ENCODE results near the gene SRSF6. TPM values are rescaled to one million over a fixed set of nuclear protein-coding genes. Genes with fewer than 3 reads are reported as not detected.
A peak's percentile ranks its signal among the peaks of the same experiment; 100 is the strongest.

Gene SRSF6
- total and polyA plus RNA-seq, 2 of the 4 experiments (the other 2 are of a cell fraction): 72.4 to 134 TPM

- in situ Hi-C loops (cut with MboI; ENCODE audit: low sequenced_read_pairs) (loop anchor here (10.0 kb wide), 1 partner anchor 636 kb away; no protein-coding TSS in a partner anchor), intact Hi-C loops (cut with micrococcal nuclease) (loop anchor here (2.0 to 10.0 kb wide), 2 partner anchors 56 to 746 kb away; no protein-coding TSS in a partner anchor), dilution Hi-C loops (cut with HindIII; ENCODE audit: low sequenced_read_pairs, unreplicated experiment) (no loop called here)
- H2AFZ ChIP-seq (replicated peaks; ENCODE audit: low read length, poor library complexity): peak overlapping the region; percentile 96
- peak overlapping the region; percentile 54 for H3K4me3 ChIP-seq (ENCODE audit: insufficient read depth, low read depth, low read length)
- ATAC-seq (ENCODE audit: low read depth): peak; percentile 9; the same call in 1 of the 2 replicates
- peak overlapping the region; percentile 95 for H2BK5ac ChIP-seq (ENCODE audit: low read depth, low read length, poor library complexity, severe bottlenecking)
- H3K27me3 ChIP-seq (ENCODE audit: control insufficient read depth, insufficient read depth, low read length): no peaks in the 10 kb centered on the region; the same call in 1 of the 2 replicates
- H3K56ac ChIP-seq (ENCODE audit: extremely low read depth, insufficient read depth, low read length): no peak overlapping the region
- H3K14ac ChIP-seq (replicated peaks; ENCODE audit: low read depth, low read length): peak overlapping the region; percentile 70; the same call in 1 of the 2 replicates
- H3K9ac ChIP-seq (ENCODE audit: low read depth, low read length): peak overlapping the region; percentile 98
- no peak overlapping the region; the same call in 1 of the 2 replicates for H3K18ac ChIP-seq (ENCODE audit: low read depth, low read length)
- peaks cover 4% of the 10 kb centered on the region; the same call in 1 of the 2 replicates for H3K4me1 ChIP-seq (ENCODE audit: control insufficient read depth, insufficient read depth, low read length)
- no peak for TF ChIP-seq USF2 (IDR thresholded peaks at IDR 0.05; ENCODE audit: low read depth, low read length)
- no peak for TF ChIP-seq CEBPB (IDR thresholded peaks at IDR 0.05; ENCODE audit: low read depth, low read length)
- TF ChIP-seq POLR2A (IDR thresholded peaks at IDR 0.05; ENCODE audit: low read depth, low read length): no peak
- TF ChIP-seq ELK1 (IDR thresholded peaks at IDR 0.05; ENCODE audit: borderline replicate concordance, low read depth, low read length): no peak
- no peak for TF ChIP-seq RAD21 (IDR thresholded peaks at IDR 0.05; ENCODE audit: low read length)
- no peak for TF ChIP-seq CTCF (conservative IDR thresholded peaks at IDR 0.05; ENCODE audit: low read depth, low read length)
- no peak for TF ChIP-seq MAFK (IDR thresholded peaks at IDR 0.05; ENCODE audit: low read depth, low read length)
- TF ChIP-seq RFX5 (IDR thresholded peaks at IDR 0.05; ENCODE audit: low read depth, low read length): no peak
- DNase-seq: peak; percentile 21
- H4K20me1 ChIP-seq (ENCODE audit: insufficient read depth, low read length): peaks cover 50% of the 10 kb centered on the region
- H4K8ac ChIP-seq (ENCODE audit: low read depth in 2 of 2, low read length in 2 of 2): peak overlapping the region in 1 of 2 experiments; percentile 97; a peak in 2 of 4 replicates
- ChIA-PET POLR2A (ENCODE audit: unreplicated experiment) (interaction anchor here (0.6 to 0.7 kb wide), 4 partner anchors 16 to 1874 kb away, joined by 4 to 17 read pairs (median 10); no protein-coding TSS in a partner anchor), CTCF (no interaction called here)
- H2BK120ac ChIP-seq (ENCODE audit: low read depth, low read length): no peak overlapping the region
- H3K36me3 ChIP-seq (ENCODE audit: control insufficient read depth, insufficient read depth, low read length): peaks cover 30% of the 10 kb centered on the region
- peak overlapping the region; percentile 100 for H2AK9ac ChIP-seq (replicated peaks; ENCODE audit: low read depth, low read length, poor library complexity)
- no peak overlapping the region for H2BK15ac ChIP-seq (ENCODE audit: low read depth, low read length)
- BruUV-seq (replicated peaks): no TSS peak
- peaks cover 3% of the 10 kb centered on the region for H3K9me1 ChIP-seq (ENCODE audit: insufficient read depth, low read length)
- peak overlapping the region; percentile 60; the same call in 1 of the 2 replicates for H3K4ac ChIP-seq (ENCODE audit: low read depth, low read length)
- H3K4me2 ChIP-seq (ENCODE audit: low read depth, low read length): peak overlapping the region; percentile 100
- peaks cover 17 to 38% of the 10 kb centered on the region in 2 experiments for H3K79me1 ChIP-seq (ENCODE audit: low read depth in 1 of 2, low read length in 2 of 2)
- H4K91ac ChIP-seq (ENCODE audit: insufficient read depth, low read depth, low read length): 0 out of 2 replicates have a peak overlapping the region, but pooled peaks have one; percentile 23
- no peak overlapping the region for H3K23ac ChIP-seq (ENCODE audit: low read depth, low read length)
- H3K27ac ChIP-seq (ENCODE audit: insufficient read depth, low read length): peak overlapping the region; percentile 98
- no CpG with 5 or more reads among the region's 41 CpGs for WGBS, 2 experiments (ENCODE audit: extremely low coverage in 2 of 2, insufficient read length in 1 of 2)
- 0 out of 2 replicates have a peak overlapping the region, but pooled peaks have one; percentile 62 for H4K5ac ChIP-seq (ENCODE audit: low read depth, low read length)
- H3K9me3 ChIP-seq (ENCODE audit: control insufficient read depth, insufficient read depth, low read length): no peaks in the 10 kb centered on the region
- H2AK5ac ChIP-seq (ENCODE audit: low read depth, low read length): peak overlapping the region; percentile 71; the same call in 1 of the 2 replicates
- H2BK20ac ChIP-seq (ENCODE audit: low read depth, low read length): no peak overlapping the region
Measured at GRCh38 chr20:43458422-43458924, 777 bp downstream of the SRSF6 start.
